ENCODE measurements around the gene WASHC1.
"Not testable (repeated sequence)": the region's sequence is repeated elsewhere in the genome, so short reads cannot be mapped to it uniquely, and the experiment has no call there.

The WASHC1 gene

GRCh38 chr9:11206-11605, 18.1 kb downstream of the WASHC1 start:
- not testable (repeated sequence) for FAIRE-seq

GRCh38 chr9:10653-11053, 18.6 kb downstream of the WASHC1 start:
- FAIRE-seq, result not testable (repeated sequence)

- FAIRE-seq, result not testable (repeated sequence)
Observed at GRCh38 chr9:10207-10606, 19.0 kb downstream of the WASHC1 start.

Measured in colon (tissue), 2 donors.